Effector memory CD4-positive, alpha-beta T cell (primary cell): ENCODE data around the gene HMCES.
"Not testable (repeated sequence)": the region's sequence is repeated elsewhere in the genome, so short reads cannot be mapped to it uniquely, and the experiment has no call there.

Experiments
- DNase-seq, 3 donors: peaks; one replicate each; pipeline ENCODE4 v3.0.0-alpha.2; 2020
- H3K27ac ChIP-seq: 2 replicates; pipeline ENCODE4 v1.7.0; 2013; ENCODE audit warnings: mild to moderate bottlenecking, low read length, moderate library complexity; ENCODE audit not compliant: insufficient read depth, poor library complexity, severe bottlenecking
- H3K27me3 ChIP-seq: replicated peaks from 2 replicates; pipeline ENCODE4 v1.7.0; 2013; ENCODE audit warnings: mild to moderate bottlenecking, low read length; ENCODE audit not compliant: insufficient read depth, control insufficient read depth, poor library complexity, severe bottlenecking
- H3K36me3 ChIP-seq: 2 replicates; pipeline ENCODE4 v1.7.0; 2013; ENCODE audit warnings: mild to moderate bottlenecking, low read length, moderate library complexity; ENCODE audit not compliant: control insufficient read depth, insufficient read depth
- H3K4me1 ChIP-seq: 2 replicates; pipeline ENCODE4 v1.7.0; 2013; ENCODE audit warnings: low read length, mild to moderate bottlenecking; ENCODE audit not compliant: control insufficient read depth, insufficient read depth, poor library complexity, severe bottlenecking
- H3K4me3 ChIP-seq: 2 replicates; pipeline ENCODE4 v1.7.0; 2013; ENCODE audit warnings: low read length, low read depth, mild to moderate bottlenecking; ENCODE audit not compliant: insufficient read depth, poor library complexity, severe bottlenecking
- H3K9me3 ChIP-seq: 2 replicates; pipeline ENCODE4 v1.7.0; 2013; ENCODE audit warnings: mild to moderate bottlenecking, low read length, moderate library complexity; ENCODE audit not compliant: control insufficient read depth

Gene HMCES

DNA sequence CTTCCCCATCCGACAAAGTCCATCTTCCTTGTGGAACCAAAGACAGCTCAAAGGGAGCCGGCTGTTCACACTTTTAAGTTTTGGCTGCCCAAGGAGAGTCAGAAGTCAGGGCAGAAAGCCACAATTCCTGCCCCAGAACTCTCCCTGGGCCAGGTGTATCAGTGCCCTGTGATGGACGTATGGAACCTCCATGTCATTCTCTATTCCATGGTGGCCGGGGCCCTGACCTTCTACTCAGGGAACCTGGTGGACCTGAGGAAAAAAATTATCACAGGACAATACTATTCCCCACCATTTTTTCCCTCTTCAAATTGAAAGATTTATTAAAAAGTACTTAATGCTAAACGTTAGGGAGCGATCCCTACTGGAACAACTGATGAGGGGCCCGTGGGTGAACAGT, 66.6 kb downstream of the HMCES start:
- H3K36me3 ChIP-seq = no peaks in the 10 kb centered on the region
- no peak for DNase-seq
- no peak overlapping the region for H3K27ac ChIP-seq
- H3K27me3 ChIP-seq = no peaks in the 10 kb centered on the region
- peaks cover 9% of the 10 kb centered on the region for H3K4me1 ChIP-seq
- no peaks in the 10 kb centered on the region for H3K9me3 ChIP-seq
- H3K4me3 ChIP-seq = no peak overlapping the region

DNA sequence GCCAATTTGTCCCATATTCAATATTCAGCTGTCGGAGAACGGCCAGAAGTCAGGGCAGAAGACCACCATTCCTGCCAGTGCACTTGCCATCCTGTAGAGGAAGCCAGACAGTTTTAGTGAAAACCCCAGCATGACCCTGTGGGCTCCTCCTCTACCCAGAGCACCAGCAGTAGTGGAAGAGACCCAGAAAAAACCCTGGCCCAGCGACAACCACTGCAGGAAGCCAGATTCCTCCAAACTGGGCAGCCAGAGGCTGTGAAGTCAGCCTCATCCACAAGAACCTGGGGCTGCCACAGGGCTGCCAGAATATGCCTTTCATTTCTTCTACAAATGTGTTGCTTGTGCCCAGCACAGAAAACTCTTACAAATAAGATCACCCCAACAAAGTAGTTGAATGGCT, 67.3 kb downstream of the HMCES start:
- no peak for DNase-seq
- Histone ChIP-seq H3K27me3 (no peaks in the 10 kb centered on the region), H3K4me3 (no peak overlapping the region), H3K36me3 (no peaks in the 10 kb centered on the region), H3K9me3 (no peaks in the 10 kb centered on the region), H3K27ac (no peak overlapping the region), H3K4me1 (peaks cover 9% of the 10 kb centered on the region)

DNA sequence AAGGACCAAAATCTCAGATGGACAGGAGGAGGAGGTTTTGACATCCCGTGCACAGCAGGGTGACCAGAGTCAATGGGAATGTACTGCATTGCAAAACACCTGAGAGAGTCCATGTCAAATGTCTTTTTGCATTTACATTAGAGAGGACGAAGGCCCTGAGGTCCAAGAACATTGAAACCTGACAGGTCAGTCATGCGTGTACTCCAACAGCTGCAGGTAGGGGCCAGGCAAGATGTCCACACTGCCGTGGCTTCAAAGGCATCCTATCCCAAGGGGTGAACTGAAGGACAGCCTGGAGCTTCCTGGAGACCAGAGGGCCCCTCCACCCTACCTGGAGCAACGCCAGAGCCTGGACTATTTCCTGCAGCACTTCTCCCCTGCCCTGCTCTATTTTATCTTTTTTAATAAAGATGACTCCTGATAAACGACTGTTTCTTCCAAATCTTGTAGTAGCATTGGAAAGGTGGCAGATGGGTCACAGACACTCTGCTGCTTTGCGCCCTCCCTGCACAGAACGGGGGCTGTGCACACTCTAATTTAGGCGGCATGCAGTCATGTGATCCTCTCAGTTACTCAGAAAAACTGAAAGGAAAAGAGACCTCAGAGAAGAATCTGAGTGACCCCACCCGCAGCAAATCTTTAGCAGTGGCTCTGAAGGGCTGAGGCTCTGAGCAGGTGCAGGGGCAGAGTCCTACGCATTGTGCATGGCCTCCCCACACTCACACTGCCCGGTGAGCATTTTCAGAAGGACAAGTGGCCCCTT, 68.2 kb downstream of the HMCES start:
- Histone ChIP-seq H3K4me3 (no peak overlapping the region), H3K4me1 (peaks cover 9% of the 10 kb centered on the region), H3K27ac (no peak overlapping the region), H3K27me3 (no peaks in the 10 kb centered on the region), H3K9me3 (no peaks in the 10 kb centered on the region), H3K36me3 (no peaks in the 10 kb centered on the region)
- DNase-seq = no peak

DNA sequence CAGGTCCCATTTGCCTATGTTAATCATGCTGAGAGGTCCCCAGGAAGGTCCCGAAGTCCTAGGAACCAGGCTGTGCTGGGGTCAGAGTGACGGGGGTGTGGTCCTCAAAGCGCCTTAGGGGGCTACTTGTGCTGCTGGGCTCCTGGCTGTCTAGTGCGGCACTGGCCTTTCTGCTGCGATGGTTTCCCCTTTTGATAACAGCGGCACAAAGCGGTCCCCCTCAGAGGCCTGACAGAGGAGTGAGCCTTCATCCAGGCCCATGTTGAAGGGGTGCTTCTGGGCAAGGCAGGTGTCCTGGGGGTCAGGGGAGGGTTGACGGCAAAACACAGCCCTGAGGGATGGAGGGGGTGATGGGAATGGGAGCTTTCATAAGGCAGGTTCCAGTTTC, 68.8 kb downstream of the HMCES start:
- H3K9me3 ChIP-seq = no peaks in the 10 kb centered on the region
- H3K4me3 ChIP-seq = no peak overlapping the region
- H3K4me1 ChIP-seq = peaks cover 9% of the 10 kb centered on the region
- no peaks in the 10 kb centered on the region for H3K27me3 ChIP-seq
- H3K36me3 ChIP-seq = no peaks in the 10 kb centered on the region
- no peak for DNase-seq
- no peak overlapping the region for H3K27ac ChIP-seq

DNA sequence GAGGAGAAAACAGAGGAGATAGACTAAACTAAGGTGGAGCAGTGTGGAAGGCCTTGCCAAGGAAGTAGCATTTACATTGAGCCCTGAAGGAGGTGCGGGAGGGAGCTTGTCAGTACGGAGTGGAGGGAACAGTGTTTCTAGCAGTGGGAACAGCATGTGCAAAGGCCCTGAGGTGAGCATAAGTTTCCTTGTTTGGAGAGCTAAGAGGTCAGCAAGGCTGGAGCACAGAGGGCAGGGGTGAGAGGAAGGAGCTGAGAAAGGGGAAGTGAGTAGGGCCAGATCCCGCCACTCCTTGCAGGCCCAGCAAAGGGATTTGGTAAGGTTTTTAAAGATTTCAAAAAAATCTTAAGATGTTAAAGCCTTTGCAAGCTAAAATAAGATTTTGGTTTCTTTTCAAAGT, 70.1 kb downstream of the HMCES start:
- H3K4me3 ChIP-seq = no peak overlapping the region
- H3K27me3 ChIP-seq = no peaks in the 10 kb centered on the region
- no peak for DNase-seq
- peaks cover 6% of the 10 kb centered on the region for H3K4me1 ChIP-seq
- no peak overlapping the region for H3K27ac ChIP-seq
- no peaks in the 10 kb centered on the region for H3K9me3 ChIP-seq
- H3K36me3 ChIP-seq = no peaks in the 10 kb centered on the region

DNA sequence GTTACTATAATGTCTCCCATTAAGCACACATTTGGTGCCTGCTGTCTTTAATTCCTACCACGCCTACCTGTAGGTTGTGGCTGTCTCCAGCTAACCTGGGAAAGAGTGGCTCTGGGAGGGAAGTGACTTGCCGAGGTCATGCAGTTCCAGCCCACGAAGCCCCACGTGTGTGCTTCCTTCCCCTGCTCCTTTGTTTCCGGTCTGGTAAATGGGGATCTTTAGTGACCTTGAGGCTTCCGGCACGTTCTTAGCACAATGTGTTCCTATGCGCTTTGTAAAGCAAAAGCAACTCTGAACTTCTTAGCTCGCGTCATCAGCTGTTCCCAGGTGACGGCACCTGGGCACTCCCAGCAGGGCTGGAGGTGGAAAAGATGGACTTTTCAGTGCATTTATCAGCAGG, 70.5 kb downstream of the HMCES start:
- H3K4me3 ChIP-seq, H3K27ac ChIP-seq, H3K4me1 ChIP-seq, H3K36me3 ChIP-seq, DNase-seq, H3K27me3 ChIP-seq, H3K9me3 ChIP-seq: not testable (repeated sequence)

DNA sequence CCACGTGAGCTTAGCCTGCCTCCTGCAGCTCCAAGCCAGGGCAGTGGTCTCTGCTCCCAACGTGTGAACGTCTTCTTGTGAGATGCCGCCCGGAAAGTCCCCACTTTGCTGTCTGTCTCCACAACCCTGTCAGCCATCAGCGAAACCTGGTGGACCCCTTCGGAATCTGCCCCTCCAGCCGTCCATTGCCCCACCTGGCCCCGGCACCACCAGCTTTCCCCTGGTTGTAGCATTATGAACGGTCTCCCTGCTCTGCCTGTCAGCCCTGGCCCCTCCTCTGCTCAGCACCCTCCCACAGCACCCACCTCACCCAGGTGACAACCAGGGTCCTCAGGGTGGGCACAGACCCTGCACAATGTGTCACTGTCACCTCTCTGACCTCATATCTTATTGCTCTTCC, 71.1 kb downstream of the HMCES start:
- Histone ChIP-seq H3K27ac (no peak overlapping the region), H3K4me3 (no peak overlapping the region), H3K36me3 (no peaks in the 10 kb centered on the region), H3K4me1 (no peaks in the 10 kb centered on the region), H3K27me3 (no peaks in the 10 kb centered on the region), H3K9me3 (no peaks in the 10 kb centered on the region)
- DNase-seq = no peak

DNA sequence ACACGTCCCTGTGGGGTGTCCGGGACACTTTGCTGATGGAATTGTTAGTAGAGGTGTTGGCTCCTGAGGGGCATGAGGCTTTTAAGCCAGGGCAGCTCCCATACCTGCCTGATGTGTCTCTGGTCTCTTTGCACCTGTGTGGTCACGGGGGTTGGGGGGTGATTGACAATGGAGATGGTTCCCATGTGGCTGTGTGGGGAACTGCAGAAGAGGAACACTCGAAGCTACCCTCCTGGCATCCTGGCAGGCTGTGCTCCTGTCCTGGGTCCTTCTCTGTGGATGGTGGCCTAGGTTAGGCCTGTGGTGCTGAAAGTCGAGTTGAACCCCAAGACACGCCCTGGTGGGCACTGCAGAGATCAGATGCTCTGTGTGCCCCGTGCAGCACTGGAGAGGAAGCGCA, 73.4 kb downstream of the HMCES start:
- DNase-seq = no peak
- no peak overlapping the region for H3K27ac ChIP-seq

DNA sequence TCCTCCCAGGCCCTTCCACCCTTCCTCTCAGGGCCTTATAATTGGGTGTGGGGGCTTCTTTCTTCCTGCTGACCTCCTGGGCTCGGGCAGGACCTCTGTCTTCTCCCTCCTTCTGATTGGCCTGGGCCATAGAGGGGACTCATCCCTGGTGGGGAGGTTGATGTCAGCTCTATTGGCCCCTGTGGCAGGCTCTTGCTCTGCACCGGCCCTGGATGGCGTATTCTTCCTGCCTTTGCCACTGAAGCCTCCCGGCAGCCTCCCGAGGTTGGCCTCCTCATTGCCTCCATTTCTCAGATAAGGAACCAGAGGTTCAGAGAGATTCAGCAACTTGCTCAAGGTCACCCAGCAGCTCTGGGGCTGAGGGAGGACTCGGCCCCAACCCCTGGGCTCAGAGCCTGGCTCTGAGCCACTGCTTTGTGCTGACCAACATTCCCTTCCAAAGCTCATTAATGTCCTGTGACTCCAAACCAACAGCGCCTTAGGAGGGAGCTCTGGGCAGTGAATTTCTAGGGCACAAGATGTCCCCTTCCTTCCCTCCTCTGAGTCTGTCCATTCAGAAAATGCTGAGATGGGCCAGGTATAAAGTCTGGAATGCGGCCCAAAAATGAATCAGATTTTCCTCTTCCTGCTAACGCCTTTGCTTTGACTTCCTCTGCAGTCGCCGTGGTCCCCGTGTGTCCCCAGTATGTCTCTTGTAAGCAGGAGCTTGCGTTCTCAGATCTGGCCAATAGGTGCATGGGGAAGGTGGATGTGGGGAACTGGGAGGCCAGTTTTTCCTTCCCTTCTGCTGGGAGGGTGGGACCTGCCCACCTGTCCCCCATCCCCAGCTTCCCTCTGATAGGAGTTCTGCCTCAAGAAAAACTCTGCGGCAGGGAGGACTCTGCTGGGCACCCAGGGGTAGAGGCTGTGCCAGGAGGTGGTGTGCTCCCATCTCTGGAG, 74.2 kb downstream of the HMCES start:
- Histone ChIP-seq H3K9me3 (no peaks in the 10 kb centered on the region), H3K36me3 (no peaks in the 10 kb centered on the region), H3K27ac (no peak overlapping the region), H3K27me3 (no peaks in the 10 kb centered on the region), H3K4me1 (no peaks in the 10 kb centered on the region), H3K4me3 (no peak overlapping the region)
- no peak for DNase-seq

More for the DNA sequence above, 73.4 kb downstream of the HMCES start:
- Histone ChIP-seq H3K4me1 (no peaks in the 10 kb centered on the region), H3K36me3 (no peaks in the 10 kb centered on the region), H3K4me3 (no peak overlapping the region), H3K9me3 (no peaks in the 10 kb centered on the region), H3K27me3 (no peaks in the 10 kb centered on the region)

DNA sequence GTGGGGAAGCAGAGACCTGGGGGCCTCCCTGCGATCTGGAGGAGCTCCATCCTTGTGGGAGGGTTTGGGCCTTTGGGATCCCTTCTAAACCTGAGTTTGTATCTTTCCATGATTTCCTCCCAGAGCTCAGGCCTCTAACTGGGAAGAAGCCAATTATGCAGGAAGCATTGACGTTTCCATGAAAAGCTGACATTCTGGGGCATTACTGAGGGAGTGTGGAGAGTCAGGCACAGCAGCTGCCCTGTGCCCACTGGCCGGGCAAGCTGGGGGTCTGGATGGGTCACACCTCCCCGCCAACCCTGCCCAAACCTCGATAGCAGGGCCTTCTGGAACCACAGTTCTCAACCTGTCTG, 74.9 kb downstream of the HMCES start:
- H3K4me1 ChIP-seq = no peaks in the 10 kb centered on the region
- no peak overlapping the region for H3K4me3 ChIP-seq
- no peaks in the 10 kb centered on the region for H3K9me3 ChIP-seq
- H3K27ac ChIP-seq = no peak overlapping the region
- H3K36me3 ChIP-seq = no peaks in the 10 kb centered on the region
- no peak for DNase-seq
- no peaks in the 10 kb centered on the region for H3K27me3 ChIP-seq
